OCI-LY7 (cell line): ENCODE data around the gene MIA2. TPM values are rescaled to one million over a fixed set of nuclear protein-coding genes. Genes with fewer than 3 reads are reported as not detected.

Source experiments
- BruUV-seq: library from RNA; stranded (reverse); fragments of 400-500 nt; replicated peaks from 2 replicates; lab custom pipeline; 2021; lab: Mats Ljungman, UMichigan
- CTCF ChIA-PET: fragments of 300-600 bp; sonication (Branson Sonifier 250); formaldehyde crosslinking; loops from one replicate; lab custom pipeline; 2022; ENCODE audit warnings: antibody characterized with exemption; ENCODE audit not compliant: unreplicated experiment; lab: Charles Lee
- POLR2A ChIA-PET: fragments of 300-600 bp; sonication (Branson Sonifier 250); formaldehyde crosslinking; loops from one replicate; lab custom pipeline; 2022; ENCODE audit warnings: antibody characterized with exemption; lab: Charles Lee
- DNase-seq: peaks from one replicate; pipeline ENCODE4 v3.0.0-alpha.2; 2015; ENCODE audit warnings: low spot score
- H2AFZ ChIP-seq: fragments of 200-600 bp; sonication (generic), shearing (Covaris generic); 2 replicates; pipeline ENCODE4 v1.6.1; 2014; ENCODE audit warnings: mild to moderate bottlenecking, antibody characterized with exemption, low read length, moderate library complexity
- H3K27ac ChIP-seq: fragments of 200-600 bp; sonication (generic); 2 replicates; pipeline ENCODE4 v1.5.1; 2014; ENCODE audit warnings: mixed run types, low read depth, mild to moderate bottlenecking, moderate library complexity, low read length, inconsistent platforms; ENCODE audit not compliant: poor library complexity, severe bottlenecking
- H3K36me3 ChIP-seq: fragments of 200-600 bp; sonication (generic); 2 replicates; pipeline ENCODE4 v1.6.1; 2014; ENCODE audit warnings: mild to moderate bottlenecking, antibody characterized with exemption, low read length, moderate library complexity, mixed read lengths; ENCODE audit not compliant: insufficient read depth
- H3K4me1 ChIP-seq: fragments of 200-600 bp; sonication (generic); 2 replicates; pipeline ENCODE4 v1.5.1; 2014; ENCODE audit warnings: mild to moderate bottlenecking, low read length; ENCODE audit not compliant: insufficient read depth, poor library complexity, severe bottlenecking
- H3K4me2 ChIP-seq: fragments of 200-600 bp; sonication (generic); 2 replicates; pipeline ENCODE4 v1.6.1; 2014; ENCODE audit warnings: mild to moderate bottlenecking, low read length
- H3K4me3 ChIP-seq: fragments of 200-600 bp; sonication (generic); 2 replicates; pipeline ENCODE4 v1.5.1; 2014; ENCODE audit warnings: mild to moderate bottlenecking, low read depth, low read length; ENCODE audit not compliant: poor library complexity, severe bottlenecking
- H3K79me2 ChIP-seq: fragments of 200-600 bp; sonication (generic); 2 replicates; pipeline ENCODE4 v1.6.1; 2016; ENCODE audit warnings: low read depth, mild to moderate bottlenecking, low read length, moderate library complexity, mixed read lengths; ENCODE audit not compliant: insufficient read depth
- H3K9me2 ChIP-seq: fragments of 200-600 bp; sonication (generic); 2 replicates; pipeline ENCODE4 v1.6.1; 2016; ENCODE audit warnings: mild to moderate bottlenecking, low read length, mixed read lengths; ENCODE audit not compliant: insufficient read depth
- H3K9me3 ChIP-seq: fragments of 200-600 bp; sonication (generic); 2 replicates; pipeline ENCODE4 v1.6.1; 2014; ENCODE audit warnings: mild to moderate bottlenecking, mixed run types, low read length, mixed read lengths
- H4K20me1 ChIP-seq: fragments of 200-600 bp; sonication (generic); 2 replicates; pipeline ENCODE4 v1.6.1; 2014; ENCODE audit warnings: mild to moderate bottlenecking, antibody characterized with exemption, low read length, moderate library complexity, mixed read lengths; ENCODE audit not compliant: insufficient read depth
- EZH2phosphoT487 ChIP-seq: fragments of 200-600 bp; sonication (generic); IDR thresholded peaks from 2 replicates; pipeline ENCODE4 v1.6.1; 2018; ENCODE audit warnings: low read depth, borderline replicate concordance, mild to moderate bottlenecking, mixed run types, antibody characterized with exemption, low read length, moderate library complexity, mixed read lengths
- intact Hi-C: fragments of 100-400 bp; cut with micrococcal nuclease; formaldehyde crosslinking; loops from one replicate; pipeline ENCODE4 v1.10.0; 2022; ENCODE audit not compliant: unreplicated experiment
- total RNA-seq, 2 experiments: library from RNA; depleted of rRNA in 1 of 2; stranded (reverse); fragments of >200 nt in 1 of 2; shearing (Covaris generic) in 1 of 2; gene quantifications; 2 replicates each; pipeline ENCODE4 v1.2.3, GENCODE V29; 2014 to 2022
- TF ChIP-seq, protein P1 (sequence below): fragments of 200-600 bp; sonication (generic); conservative IDR thresholded peaks from 2 replicates; pipeline ENCODE4 v1.5.1; 2014; ENCODE audit warnings: mild to moderate bottlenecking, antibody characterized with exemption, low read length, moderate library complexity, mixed read lengths

MIA2 gene
- total RNA-seq, 2 experiments from 2014 or later, result 20.2 to 28.3 TPM

DNA sequence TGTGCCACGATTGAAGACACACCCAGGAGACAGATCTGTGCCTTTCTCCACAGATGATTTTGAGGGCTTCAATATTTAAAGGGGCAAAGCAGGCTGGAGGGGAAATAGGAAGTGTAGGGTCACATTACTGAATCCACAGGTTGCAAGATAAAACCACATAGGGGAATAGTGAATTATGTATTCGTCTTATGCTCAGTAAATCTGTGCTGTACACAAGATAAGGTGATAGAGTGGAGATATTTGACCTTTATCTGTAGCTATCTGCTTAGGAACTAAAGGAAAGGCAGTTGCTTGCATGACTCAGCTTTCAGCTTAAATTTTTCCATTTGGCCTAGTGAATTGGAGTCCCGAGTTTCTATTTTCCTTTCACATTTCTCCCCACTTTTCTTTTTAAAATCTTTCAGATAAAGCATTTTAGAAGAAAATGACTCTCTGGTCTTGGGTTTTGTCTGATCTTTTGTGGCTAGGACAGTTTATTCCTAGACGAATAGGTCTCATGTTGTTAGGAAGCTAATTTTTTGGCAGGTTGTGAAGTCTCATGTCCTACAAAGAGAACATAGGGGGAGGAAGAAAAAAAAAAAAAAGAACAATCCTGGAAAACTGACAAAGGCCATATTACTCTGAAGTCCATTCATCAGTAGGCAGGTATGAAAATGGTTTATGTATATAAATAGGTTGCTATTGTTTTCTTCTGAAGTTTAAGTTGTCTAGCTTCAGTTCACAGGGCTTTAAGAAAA is 143.1 kb downstream of the MIA2 start:
- intact Hi-C loops, result no loop called here
- Histone ChIP-seq H3K4me1 (no peaks in the 10 kb centered on the region), H3K4me3 (no peak overlapping the region), H3K9me2 (no peaks in the 10 kb centered on the region), H3K27ac (no peak overlapping the region), H3K79me2 (no peaks in the 10 kb centered on the region), H3K36me3 (no peaks in the 10 kb centered on the region), H3K9me3 (no peaks in the 10 kb centered on the region), H2AFZ (no peak overlapping the region), H4K20me1 (no peaks in the 10 kb centered on the region), H3K4me2 (no peak overlapping the region)
- ChIA-PET POLR2A (interaction anchor here (0.6 to 1.6 kb wide), 8 partner anchors 9 to 302 kb away, joined by 3 to 4 read pairs (median 4); no protein-coding TSS in a partner anchor), CTCF (no interaction called here)
- TF ChIP-seq, protein P1, sequence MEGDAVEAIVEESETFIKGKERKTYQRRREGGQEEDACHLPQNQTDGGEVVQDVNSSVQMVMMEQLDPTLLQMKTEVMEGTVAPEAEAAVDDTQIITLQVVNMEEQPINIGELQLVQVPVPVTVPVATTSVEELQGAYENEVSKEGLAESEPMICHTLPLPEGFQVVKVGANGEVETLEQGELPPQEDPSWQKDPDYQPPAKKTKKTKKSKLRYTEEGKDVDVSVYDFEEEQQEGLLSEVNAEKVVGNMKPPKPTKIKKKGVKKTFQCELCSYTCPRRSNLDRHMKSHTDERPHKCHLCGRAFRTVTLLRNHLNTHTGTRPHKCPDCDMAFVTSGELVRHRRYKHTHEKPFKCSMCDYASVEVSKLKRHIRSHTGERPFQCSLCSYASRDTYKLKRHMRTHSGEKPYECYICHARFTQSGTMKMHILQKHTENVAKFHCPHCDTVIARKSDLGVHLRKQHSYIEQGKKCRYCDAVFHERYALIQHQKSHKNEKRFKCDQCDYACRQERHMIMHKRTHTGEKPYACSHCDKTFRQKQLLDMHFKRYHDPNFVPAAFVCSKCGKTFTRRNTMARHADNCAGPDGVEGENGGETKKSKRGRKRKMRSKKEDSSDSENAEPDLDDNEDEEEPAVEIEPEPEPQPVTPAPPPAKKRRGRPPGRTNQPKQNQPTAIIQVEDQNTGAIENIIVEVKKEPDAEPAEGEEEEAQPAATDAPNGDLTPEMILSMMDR, result no peak
- TF ChIP-seq EZH2phosphoT487, result no peak
- BruUV-seq, result no TSS peak
- DNase-seq, result no peak

DNA sequence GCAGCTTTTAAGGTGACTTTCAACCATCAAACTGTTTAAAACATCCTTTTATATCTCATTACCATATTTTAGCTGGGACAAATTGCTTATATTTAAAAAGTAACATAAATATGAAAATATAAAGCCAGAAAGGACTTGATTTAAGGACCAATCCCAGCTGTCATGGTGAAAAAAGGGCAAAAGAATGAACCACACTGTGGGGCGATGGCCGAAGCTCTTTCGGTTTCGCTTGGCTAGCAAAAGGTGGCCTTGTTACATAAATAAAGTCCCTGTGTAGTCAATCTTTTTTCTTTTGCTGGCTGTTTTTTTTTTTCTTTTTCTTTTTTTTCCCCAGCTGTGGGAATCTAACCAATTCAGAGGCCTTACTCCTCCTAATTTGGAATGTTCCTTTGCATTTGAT is 147.7 kb downstream of the MIA2 start:
- ChIA-PET POLR2A (interaction anchor here (0.6 to 1.5 kb wide), 5 partner anchors 9 to 189 kb away, joined by 3 to 4 read pairs (median 3); no protein-coding TSS in a partner anchor), CTCF (interaction anchor here (1.0 kb wide), 1 partner anchor 16 kb away, joined by 3 read pairs; no protein-coding TSS in a partner anchor)
- no peaks in the 10 kb centered on the region for H4K20me1 ChIP-seq
- intact Hi-C loops, result no loop called here
- no peak for DNase-seq
- no peaks in the 10 kb centered on the region for H3K9me3 ChIP-seq
- H3K79me2 ChIP-seq, result no peaks in the 10 kb centered on the region
- TF ChIP-seq, protein P1, result no peak
- TF ChIP-seq EZH2phosphoT487, result no peak
- H3K36me3 ChIP-seq, result no peaks in the 10 kb centered on the region
- BruUV-seq, result no TSS peak
- no peak overlapping the region for H3K27ac ChIP-seq
- no peak overlapping the region for H3K4me3 ChIP-seq
- no peaks in the 10 kb centered on the region for H3K4me1 ChIP-seq
- no peak overlapping the region for H3K4me2 ChIP-seq
- H3K9me2 ChIP-seq, result no peaks in the 10 kb centered on the region
- no peak overlapping the region for H2AFZ ChIP-seq

DNA sequence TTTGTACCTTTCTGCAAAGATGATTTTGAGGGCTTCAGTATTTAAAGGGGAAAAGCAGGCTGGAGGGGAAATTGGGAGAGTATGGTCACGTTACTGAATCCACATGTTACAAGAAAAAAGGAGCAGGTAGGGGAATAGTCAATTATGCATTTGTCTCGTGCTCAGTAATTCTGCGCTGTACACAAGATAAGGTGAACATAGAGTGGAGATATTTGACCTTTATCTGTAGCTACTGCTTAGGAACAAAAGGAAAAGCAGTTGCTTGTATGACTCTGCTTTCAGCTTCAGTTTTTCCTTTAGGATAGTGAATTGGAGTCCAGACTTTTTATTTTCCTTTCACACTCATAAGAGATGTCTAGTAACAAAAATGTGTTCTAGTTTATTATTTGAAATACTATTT is 148.7 kb downstream of the MIA2 start:
- Histone ChIP-seq H3K79me2 (no peaks in the 10 kb centered on the region), H3K36me3 (no peaks in the 10 kb centered on the region), H4K20me1 (no peaks in the 10 kb centered on the region), H3K9me3 (no peaks in the 10 kb centered on the region), H2AFZ (no peak overlapping the region), H3K4me3 (no peak overlapping the region), H3K4me1 (no peaks in the 10 kb centered on the region), H3K4me2 (no peak overlapping the region), H3K9me2 (no peaks in the 10 kb centered on the region), H3K27ac (no peak overlapping the region)
- intact Hi-C loops, result no loop called here
- TF ChIP-seq, protein P1, result no peak
- no peak for TF ChIP-seq EZH2phosphoT487
- CTCF ChIA-PET, result interaction anchor here (1.0 kb wide), 1 partner anchor 15 kb away, joined by 3 read pairs; no protein-coding TSS in a partner anchor
- POLR2A ChIA-PET, result interaction anchor here (0.6 to 1.0 kb wide), 3 partner anchors 10 to 107 kb away, joined by 4 to 5 read pairs (median 4); no protein-coding TSS in a partner anchor
- DNase-seq, result no peak
- BruUV-seq, result no TSS peak
